Nephron progenitor cell (in vitro differentiated cells): Measurements from ENCODE around the gene TMCC1.

Source experiments
- DNase-seq: peaks from one replicate; pipeline ENCODE4 v3.0.0; 2021
- H3K27ac Mint-ChIP-seq: 2 replicates; pipeline ENCODE4 v1.8.0; 2021; ENCODE audit warnings: mild to moderate bottlenecking, moderate library complexity, mixed read lengths
- H3K27me3 Mint-ChIP-seq: 2 replicates; pipeline ENCODE4 v1.8.0; 2021; ENCODE audit warnings: mild to moderate bottlenecking, low read depth, mixed read lengths; ENCODE audit not compliant: poor library complexity
- H3K36me3 Mint-ChIP-seq: 2 replicates; pipeline ENCODE4 v1.8.0; 2021; ENCODE audit warnings: low read depth, mixed read lengths
- H3K4me1 Mint-ChIP-seq: 2 replicates; pipeline ENCODE4 v1.8.0; 2021; ENCODE audit warnings: mixed read lengths
- H3K4me3 Mint-ChIP-seq: 2 replicates; pipeline ENCODE4 v1.8.0; 2021; ENCODE audit warnings: mild to moderate bottlenecking, moderate library complexity, mixed read lengths
- H3K9me3 Mint-ChIP-seq: 2 replicates; pipeline ENCODE4 v1.8.0; 2021; ENCODE audit warnings: mild to moderate bottlenecking, moderate library complexity, mixed read lengths
- CTCF ChIP-seq: fragments of 200-600 bp; sonication (generic); IDR thresholded peaks from 2 replicates; pipeline ENCODE4 v1.5.0; 2021; ENCODE audit warnings: antibody characterized with exemption

TMCC1 gene

GRCh38 chr3:129627350-129628168 lies 266.0 kb downstream of the TMCC1 start:
- Mint-ChIP-seq H3K4me3 (peak overlapping the region; percentile 83), H3K27me3 (peaks cover 10% of the 10 kb centered on the region), H3K4me1 (peaks cover 57% of the 10 kb centered on the region), H3K36me3 (no peaks in the 10 kb centered on the region), H3K9me3 (no peaks in the 10 kb centered on the region), H3K27ac (peak overlapping the region; percentile 78)
- DNase-seq: peak; percentile 62
- TF ChIP-seq CTCF: peak; percentile 60

- Mint-ChIP-seq H3K9me3 (no peaks in the 10 kb centered on the region), H3K4me3 (peak overlapping the region; percentile 83), H3K4me1 (peaks cover 62% of the 10 kb centered on the region), H3K27ac (peak overlapping the region; percentile 68), H3K27me3 (peaks cover 10% of the 10 kb centered on the region), H3K36me3 (no peaks in the 10 kb centered on the region)
- peak; percentile 83 for DNase-seq
- TF ChIP-seq CTCF: no peak
Measured at GRCh38 chr3:129626744-129627349, 266.7 kb downstream of the TMCC1 start.

- no peaks in the 10 kb centered on the region for H3K36me3 Mint-ChIP-seq
- DNase-seq: no peak
- peaks cover 10% of the 10 kb centered on the region for H3K27me3 Mint-ChIP-seq
- peaks cover 78% of the 10 kb centered on the region for H3K4me1 Mint-ChIP-seq
- H3K27ac Mint-ChIP-seq: peak overlapping the region; percentile 87
- no peaks in the 10 kb centered on the region for H3K9me3 Mint-ChIP-seq
- peak overlapping the region; percentile 69 for H3K4me3 Mint-ChIP-seq
- TF ChIP-seq CTCF: no peak
Measured at GRCh38 chr3:129625072-129625874, 268.2 kb downstream of the TMCC1 start.

GRCh38 chr3:129624347-129625071 lies 269.0 kb downstream of the TMCC1 start:
- TF ChIP-seq CTCF: no peak
- H3K4me3 Mint-ChIP-seq: no peak overlapping the region
- DNase-seq: no peak
- no peaks in the 10 kb centered on the region for H3K9me3 Mint-ChIP-seq
- H3K36me3 Mint-ChIP-seq: no peaks in the 10 kb centered on the region
- H3K27ac Mint-ChIP-seq: no peak overlapping the region
- H3K4me1 Mint-ChIP-seq: peaks cover 78% of the 10 kb centered on the region
- H3K27me3 Mint-ChIP-seq: peaks cover 10% of the 10 kb centered on the region

- H3K9me3 Mint-ChIP-seq: no peaks in the 10 kb centered on the region
- no peak overlapping the region for H3K27ac Mint-ChIP-seq
- H3K36me3 Mint-ChIP-seq: no peaks in the 10 kb centered on the region
- no peak overlapping the region for H3K4me3 Mint-ChIP-seq
- H3K4me1 Mint-ChIP-seq: peaks cover 86% of the 10 kb centered on the region
- no peak for DNase-seq
- TF ChIP-seq CTCF: no peak
- H3K27me3 Mint-ChIP-seq: peaks cover 17% of the 10 kb centered on the region
Measured at GRCh38 chr3:129623447-129624118, 269.9 kb downstream of the TMCC1 start.
